ENCODE data around the gene TMPRSS4.

Gene TMPRSS4

GRCh38 chr11:118081241-118081958 lies 4.5 kb downstream of the TMPRSS4 start:
- no peak for DNase-seq

GRCh38 chr11:118082880-118083552 lies 6.1 kb downstream of the TMPRSS4 start:
- DNase-seq: no peak

- no peak for DNase-seq
These were observed 7.4 kb downstream of the TMPRSS4 start for GRCh38 chr11:118084247-118084646.

GRCh38 chr11:118084656-118085055 lies 7.8 kb downstream of the TMPRSS4 start:
- no peak for DNase-seq

GRCh38 chr11:118086913-118087768 lies 10.3 kb downstream of the TMPRSS4 start, which contains the start of gene SMIM35:
TSS of gene SMIM35 (minus strand) at chr11:118086963. CDS start at chr11:118086757, 206 bp downstream.
- no peak for DNase-seq

GRCh38 chr11:118087931-118088330 lies 11.1 kb downstream of the TMPRSS4 start:
- DNase-seq: no peak

- DNase-seq: no peak
These were observed 11.7 kb downstream of the TMPRSS4 start for GRCh38 chr11:118088531-118088930.

- DNase-seq: no peak
These were observed 13.8 kb downstream of the TMPRSS4 start for GRCh38 chr11:118090545-118091162.

GRCh38 chr11:118091690-118092089 lies 14.8 kb downstream of the TMPRSS4 start:
- no peak for DNase-seq

GRCh38 chr11:118092907-118093571 lies 16.2 kb downstream of the TMPRSS4 start:
- no peak for DNase-seq

GRCh38 chr11:118095493-118095892 lies 18.6 kb downstream of the TMPRSS4 start:
- no peak for DNase-seq

- no peak for DNase-seq
These were observed 19.1 kb downstream of the TMPRSS4 start for GRCh38 chr11:118095967-118096367.

GRCh38 chr11:118098996-118099837 lies 22.3 kb downstream of the TMPRSS4 start:
- no peak for DNase-seq

- no peak for DNase-seq
These were observed 23.1 kb downstream of the TMPRSS4 start for GRCh38 chr11:118099838-118100556.

- DNase-seq: no peak
These were observed 23.9 kb downstream of the TMPRSS4 start for GRCh38 chr11:118100691-118101232.

- no peak for DNase-seq
These were observed 25.9 kb downstream of the TMPRSS4 start for GRCh38 chr11:118102721-118103261.

- DNase-seq: no peak
These were observed 27.6 kb downstream of the TMPRSS4 start for GRCh38 chr11:118104491-118104890.

- no peak for DNase-seq
These were observed 28.9 kb downstream of the TMPRSS4 start for GRCh38 chr11:118105657-118106305.

- no peak for DNase-seq
These were observed 30.0 kb downstream of the TMPRSS4 start for GRCh38 chr11:118106789-118107335.
